ENCODE data around the gene ANKRD6.

DNA sequence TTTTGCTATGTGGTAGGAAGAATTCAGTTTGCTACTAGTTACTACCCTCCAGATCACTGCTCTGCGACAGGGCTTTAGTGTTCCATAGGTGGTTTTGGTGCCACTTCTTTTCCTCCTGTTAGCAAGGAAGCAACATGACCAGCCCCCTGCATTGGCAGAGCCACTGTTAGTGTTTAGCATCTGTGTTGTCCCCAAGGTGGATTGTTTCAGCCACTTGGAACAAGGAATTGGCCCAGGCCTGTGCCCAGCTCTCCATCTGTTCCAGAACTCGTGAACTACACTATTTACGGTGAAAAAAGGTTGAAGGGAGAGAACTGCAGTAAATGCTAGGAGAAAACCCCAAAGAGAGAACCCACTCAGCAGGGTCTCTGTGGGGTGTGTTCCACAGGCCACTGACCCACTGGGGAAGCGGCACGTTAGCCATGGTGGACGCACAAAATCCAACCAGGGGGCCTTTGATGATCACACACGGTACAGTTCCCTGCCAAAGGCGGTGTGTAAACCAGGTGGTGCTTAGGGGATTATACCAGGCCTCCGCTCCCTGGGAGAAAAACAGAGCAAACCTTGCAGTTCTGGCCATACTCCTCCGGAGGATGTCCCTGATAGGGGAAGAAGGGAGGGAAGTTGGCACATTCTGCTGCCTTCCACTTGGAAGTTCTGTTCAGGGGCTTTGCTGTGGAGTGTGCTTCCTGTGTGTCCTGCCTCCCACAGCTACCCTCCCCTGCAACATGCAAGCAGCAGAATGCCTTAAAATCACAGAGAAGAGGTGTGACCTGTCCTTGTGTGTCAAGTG lies 133.3 kb downstream of the ANKRD6 start:
- TF ChIP-seq FOXK2 (IDR thresholded peaks at IDR 0.05) (no peak), ARNT (IDR thresholded peaks at IDR 0.05) (no peak), BHLHE40 (IDR thresholded peaks at IDR 0.05; ENCODE audit: borderline replicate concordance) (no peak), SP1 (IDR thresholded peaks at IDR 0.05) (no peak)
